Vagina (tissue), 2 donors: Measurements from ENCODE around the gene GNB2. TPM values are rescaled to one million over a fixed set of nuclear protein-coding genes. Genes with fewer than 3 reads are reported as not detected.

ENCODE experiments used
- DNase-seq, 2 donors: peaks; one replicate each; pipeline ENCODE4 v3.0.0-alpha.2; 2017; ENCODE audit errors: extremely low spot score in 2 of 2
- H3K27ac ChIP-seq: fragments of 200-600 bp; sonication (generic); one replicate; pipeline ENCODE4 v1.5.1; 2019
- H3K27me3 ChIP-seq: fragments of 200-600 bp; sonication (generic); one replicate; pipeline ENCODE4 v1.5.1; 2019
- H3K36me3 ChIP-seq, 2 donors: fragments of 200-600 bp; sonication (generic); one replicate each; pipeline ENCODE4 v1.5.1; 2017 to 2019
- H3K4me1 ChIP-seq: fragments of 200-600 bp; sonication (generic); one replicate; pipeline ENCODE4 v1.5.1; 2019
- H3K4me3 ChIP-seq, 2 donors: fragments of 200-600 bp; sonication (generic); 1 replicate in 1 of 2; 2 replicates in 1 of 2; pipeline ENCODE4 v1.5.1; 2016 to 2019
- H3K9me3 ChIP-seq: fragments of 200-600 bp; sonication (generic); one replicate; pipeline ENCODE4 v1.5.1; 2019
- POLR2A ChIP-seq, 2 donors: fragments of 450-650 bp; IDR thresholded peaks; one replicate each; pipeline ENCODE4 v1.6.1; 2017; ENCODE audit warnings: antibody characterized with exemption in 2 of 2, mild to moderate bottlenecking in 2 of 2, moderate library complexity in 2 of 2
- POLR2AphosphoS5 ChIP-seq, 2 donors: sonication (generic); formaldehyde crosslinking; IDR thresholded peaks; one replicate each; pipeline ENCODE4 v1.9.0; 2017; ENCODE audit warnings: antibody characterized with exemption in 2 of 2, mild to moderate bottlenecking in 2 of 2, low read depth in 1 of 2; ENCODE audit not compliant: insufficient read depth in 1 of 2
- intact Hi-C: fragments of 100-400 bp; cut with DNase I; formaldehyde crosslinking; loops from one replicate; pipeline ENCODE4 v1.15.1; 2023
- total RNA-seq: library from RNA; depleted of rRNA; stranded (reverse); fragments of >200 nt; gene quantifications from one replicate; pipeline ENCODE4 v1.2.3, GENCODE V29; 2016
- TF ChIP-seq, protein P1 (sequence below), 3 experiments: fragments of 450-650 bp in 2 of 3; fragments of 200-600 bp in 1 of 3; sonication (generic) in 1 of 3; IDR thresholded peaks; one replicate each; pipeline ENCODE4 v1.5.1; 2017 to 2019; ENCODE audit warnings: antibody characterized with exemption in 3 of 3, mild to moderate bottlenecking in 2 of 3, moderate library complexity in 2 of 3

Gene GNB2
- total RNA-seq, 1 donor from 2014 or later = 283 TPM

DNA sequence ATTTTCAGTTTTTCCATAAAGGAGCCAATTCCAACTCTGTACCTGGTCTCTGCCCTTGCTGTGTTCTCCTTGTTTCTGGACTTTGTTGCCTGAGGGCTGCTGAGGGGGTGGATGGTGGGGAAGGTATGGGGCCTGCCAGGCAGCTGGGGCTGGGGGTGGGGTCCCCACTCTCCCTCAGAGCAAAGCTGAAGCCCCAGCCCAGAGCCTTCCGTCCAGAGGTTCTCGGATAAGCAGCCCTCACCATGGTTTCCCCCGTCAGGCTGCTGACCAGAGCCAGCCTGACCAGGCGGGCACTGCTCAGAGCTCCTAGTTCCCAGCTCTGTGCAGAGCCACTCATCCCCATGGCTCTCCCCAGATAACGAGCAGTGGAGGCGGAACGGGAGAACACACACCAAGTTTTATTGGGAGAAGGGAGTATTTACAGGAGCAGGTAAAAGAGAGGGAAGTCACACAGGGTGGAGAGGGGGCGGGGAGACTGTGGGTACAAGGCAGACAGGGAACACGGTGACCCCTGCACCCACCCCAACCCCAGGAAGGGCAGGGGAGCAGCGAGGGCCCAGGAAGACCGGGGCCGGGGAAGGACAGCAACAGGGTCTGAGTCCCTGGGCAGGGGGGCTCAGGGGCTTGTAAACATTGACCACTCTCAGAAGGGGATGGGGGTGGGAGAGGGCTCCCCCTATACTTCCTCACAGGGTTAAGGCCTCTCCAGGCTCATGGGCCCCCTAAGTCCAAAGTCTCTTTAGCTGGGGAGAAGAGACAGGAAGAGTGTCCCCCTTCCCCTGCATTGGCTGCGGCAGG is 5.8 kb downstream of the GNB2 start:
- H3K4me1 ChIP-seq = peaks cover 41% of the 10 kb centered on the region
- TF ChIP-seq POLR2AphosphoS5 (IDR thresholded peaks at IDR 0.05; ENCODE audit: insufficient read depth in 1 of 2, low read depth in 1 of 2) = no peak
- no peak for TF ChIP-seq POLR2A (IDR thresholded peaks at IDR 0.05)
- TF ChIP-seq, protein P1, sequence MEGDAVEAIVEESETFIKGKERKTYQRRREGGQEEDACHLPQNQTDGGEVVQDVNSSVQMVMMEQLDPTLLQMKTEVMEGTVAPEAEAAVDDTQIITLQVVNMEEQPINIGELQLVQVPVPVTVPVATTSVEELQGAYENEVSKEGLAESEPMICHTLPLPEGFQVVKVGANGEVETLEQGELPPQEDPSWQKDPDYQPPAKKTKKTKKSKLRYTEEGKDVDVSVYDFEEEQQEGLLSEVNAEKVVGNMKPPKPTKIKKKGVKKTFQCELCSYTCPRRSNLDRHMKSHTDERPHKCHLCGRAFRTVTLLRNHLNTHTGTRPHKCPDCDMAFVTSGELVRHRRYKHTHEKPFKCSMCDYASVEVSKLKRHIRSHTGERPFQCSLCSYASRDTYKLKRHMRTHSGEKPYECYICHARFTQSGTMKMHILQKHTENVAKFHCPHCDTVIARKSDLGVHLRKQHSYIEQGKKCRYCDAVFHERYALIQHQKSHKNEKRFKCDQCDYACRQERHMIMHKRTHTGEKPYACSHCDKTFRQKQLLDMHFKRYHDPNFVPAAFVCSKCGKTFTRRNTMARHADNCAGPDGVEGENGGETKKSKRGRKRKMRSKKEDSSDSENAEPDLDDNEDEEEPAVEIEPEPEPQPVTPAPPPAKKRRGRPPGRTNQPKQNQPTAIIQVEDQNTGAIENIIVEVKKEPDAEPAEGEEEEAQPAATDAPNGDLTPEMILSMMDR (IDR thresholded peaks at IDR 0.05) = no peak
- peak overlapping the region; percentile 56 for H3K27ac ChIP-seq
- no peaks in the 10 kb centered on the region for H3K9me3 ChIP-seq
- H3K27me3 ChIP-seq = no peaks in the 10 kb centered on the region
- no peak overlapping the region for H3K4me3 ChIP-seq
- intact Hi-C loops = loop anchor here (5.0 to 10.0 kb wide), 2 partner anchors 77 to 205 kb away; partner anchors contain the start of genes PCOLCE and TSC22D4
- H3K36me3 ChIP-seq = peaks cover 3 to 62% of the 10 kb centered on the region in 2 donors
- DNase-seq = no peak

- Histone ChIP-seq H3K4me3 (no peak overlapping the region), H3K27me3 (no peaks in the 10 kb centered on the region), H3K27ac (peak overlapping the region; percentile 56), H3K4me1 (peaks cover 41% of the 10 kb centered on the region), H3K9me3 (no peaks in the 10 kb centered on the region), H3K36me3 (peaks cover 3 to 69% of the 10 kb centered on the region in 2 donors)
- DNase-seq = no peak
- TF ChIP-seq POLR2A (IDR thresholded peaks at IDR 0.05) (no peak), POLR2AphosphoS5 (IDR thresholded peaks at IDR 0.05; ENCODE audit: insufficient read depth in 1 of 2, low read depth in 1 of 2) (no peak)
- TF ChIP-seq, protein P1 (IDR thresholded peaks at IDR 0.05) = no peak
- intact Hi-C loops = loop anchor here (5.0 to 10.0 kb wide), 2 partner anchors 78 to 205 kb away; partner anchors contain the start of genes PCOLCE and TSC22D4
These were observed 6.5 kb downstream of the GNB2 start for GRCh38 chr7:100679927-100680575.

DNA sequence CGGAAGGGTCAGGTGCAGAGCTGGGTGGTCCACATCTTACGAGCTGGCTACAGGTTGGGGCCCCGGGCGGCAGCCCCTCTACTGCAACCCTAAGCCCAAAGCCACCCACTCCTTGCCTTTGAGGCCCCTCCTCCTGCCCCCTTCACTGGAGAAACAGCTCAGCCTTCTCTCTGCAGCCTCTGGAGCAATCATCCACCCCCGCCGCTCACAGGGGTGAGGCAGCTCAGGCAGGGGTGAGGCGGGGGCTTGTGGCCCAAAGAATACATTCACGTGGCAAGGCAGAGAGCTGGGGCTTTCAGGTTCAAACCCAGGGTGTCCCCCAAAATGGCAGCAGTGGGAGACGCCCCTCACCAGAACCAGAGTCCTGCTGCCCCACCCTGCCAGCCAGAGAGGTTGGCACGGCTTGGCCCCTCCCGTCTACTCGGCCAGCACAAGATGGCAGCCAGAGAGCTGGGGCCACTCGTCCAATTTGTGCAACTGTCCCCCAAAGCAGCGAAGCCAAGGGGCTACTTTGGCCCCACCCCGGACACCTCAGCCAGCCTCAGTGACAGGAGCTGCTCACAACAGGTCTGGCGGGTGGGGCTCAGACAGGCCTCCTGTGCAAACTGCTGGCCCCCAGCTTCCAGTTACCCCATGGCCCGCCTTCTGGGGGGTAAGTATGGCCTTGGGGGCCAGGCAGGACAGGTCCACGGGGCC is 7.2 kb downstream of the GNB2 start:
- intact Hi-C loops = no loop called here
- H3K9me3 ChIP-seq = no peaks in the 10 kb centered on the region
- H3K36me3 ChIP-seq = peaks cover 3 to 76% of the 10 kb centered on the region in 2 donors
- no peaks in the 10 kb centered on the region for H3K27me3 ChIP-seq
- DNase-seq = no peak
- H3K4me3 ChIP-seq = no peak overlapping the region
- H3K27ac ChIP-seq = peak overlapping the region; percentile 56
- H3K4me1 ChIP-seq = peaks cover 41% of the 10 kb centered on the region
- TF ChIP-seq POLR2A (IDR thresholded peaks at IDR 0.05) (no peak), POLR2AphosphoS5 (IDR thresholded peaks at IDR 0.05; ENCODE audit: insufficient read depth in 1 of 2, low read depth in 1 of 2) (no peak)
- TF ChIP-seq, protein P1 (IDR thresholded peaks at IDR 0.05) = no peak

GRCh38 chr7:100681491-100682227 is 8.1 kb downstream of the GNB2 start:
- DNase-seq = no peak

More at GRCh38 chr7:100681491-100682227, 8.1 kb downstream of the GNB2 start:
- intact Hi-C loops = no loop called here
- peaks cover 34% of the 10 kb centered on the region for H3K4me1 ChIP-seq
- no peak overlapping the region for H3K4me3 ChIP-seq
- no peak for TF ChIP-seq POLR2AphosphoS5 (IDR thresholded peaks at IDR 0.05; ENCODE audit: insufficient read depth in 1 of 2, low read depth in 1 of 2)
- no peak for TF ChIP-seq POLR2A (IDR thresholded peaks at IDR 0.05)
- TF ChIP-seq, protein P1 (IDR thresholded peaks at IDR 0.05) = no peak
- H3K27ac ChIP-seq = no peak overlapping the region
- H3K9me3 ChIP-seq = no peaks in the 10 kb centered on the region
- H3K36me3 ChIP-seq = peaks cover 3 to 81% of the 10 kb centered on the region in 2 donors
- no peaks in the 10 kb centered on the region for H3K27me3 ChIP-seq
